Upper lobe of left lung (tissue), 6 donors: ENCODE results near the gene NDUFAF2. TPM values are rescaled to one million over a fixed set of nuclear protein-coding genes. Genes with fewer than 3 reads are reported as not detected.

Experiments used
- ATAC-seq, 2 donors: fragments of 200-7000 bp; cut with Tn5 transposase; one replicate each; pipeline ENCODE4 v1.9.1; 2022; ENCODE audit warnings: mild to moderate bottlenecking in 2 of 2, moderate library complexity in 2 of 2; ENCODE audit not compliant: low FRiP score in 2 of 2
- DNase-seq, 2 donors: peaks; one replicate each; pipeline ENCODE4 v3.0.0-alpha.2; 2019 to 2020
- H3K27ac ChIP-seq, 4 donors: fragments of 200-600 bp; sonication (generic); one replicate each; pipeline ENCODE4 v1.5.1; 2016 to 2019
- H3K27me3 ChIP-seq, 4 donors: fragments of 200-600 bp; sonication (generic); one replicate each; pipeline ENCODE4 v1.5.1; 2017 to 2019
- H3K36me3 ChIP-seq, 4 donors: fragments of 200-600 bp; sonication (generic); one replicate each; pipeline ENCODE4 v1.5.1; 2016 to 2019
- H3K4me1 ChIP-seq, 4 donors: fragments of 200-600 bp; sonication (generic); one replicate each; pipeline ENCODE4 v1.5.1; 2018 to 2019
- H3K4me3 ChIP-seq, 4 donors: fragments of 200-600 bp; sonication (generic); one replicate each; pipeline ENCODE4 v1.5.1; 2017 to 2019; ENCODE audit warnings: mild to moderate bottlenecking in 2 of 4, moderate library complexity in 1 of 4
- H3K9me3 ChIP-seq, 4 donors: fragments of 200-600 bp; sonication (generic); one replicate each; pipeline ENCODE4 v1.5.1; 2018 to 2019
- CTCF ChIP-seq, 6 experiments: fragments of 450-650 bp in 4 of 6; fragments of 200-600 bp in 2 of 6; sonication (generic) in 2 of 6; IDR thresholded peaks; one replicate each; pipeline ENCODE4 v1.5.1; 2016 to 2019; ENCODE audit warnings: antibody characterized with exemption in 6 of 6
- EP300 ChIP-seq, 4 donors: sonication (generic); formaldehyde crosslinking; IDR thresholded peaks; one replicate each; pipeline ENCODE4 v1.5.1; 2017; ENCODE audit warnings: antibody characterized with exemption in 4 of 4, control low read depth in 2 of 4
- POLR2A ChIP-seq, 4 donors: fragments of 450-650 bp; IDR thresholded peaks; one replicate each; pipeline ENCODE4 v1.5.1; 2016 to 2017; ENCODE audit warnings: antibody characterized with exemption in 4 of 4, mild to moderate bottlenecking in 2 of 4
- POLR2AphosphoS5 ChIP-seq, 2 donors: sonication (generic); formaldehyde crosslinking; IDR thresholded peaks; one replicate each; pipeline ENCODE4 v1.5.1; 2017; ENCODE audit warnings: antibody characterized with exemption in 2 of 2
- WGBS, 2 donors: methylation state at CpG; one replicate each; pipeline ENCODE4 v1.1.5; 2017 to 2018; 5-methylcytosine and 5-hydroxymethylcytosine counted together
- total RNA-seq, 6 donors: library from RNA; depleted of rRNA in 4 of 6; stranded (reverse); fragments of >200 nt in 4 of 6; gene quantifications; one replicate each; pipeline versions ENCODE4 v1.1.0 to v1.2.1, GENCODE V29; 2016 to 2021
- donor health status: DM: no; HTN: no; CAD: no; lungs with moderate emphysema.
- donor health status: DM: no; HTN: yes; CAD: no; lungs with severe emphysema.

Gene NDUFAF2
- total RNA-seq, 6 donors from 2014 or later, result 14.2 to 41.6 (median 20.5) TPM; not detected in 1

GRCh38 chr5:61159070-61159469, 214.1 kb downstream of the NDUFAF2 start:
- no peaks in the 10 kb centered on the region for H3K27me3 ChIP-seq
- no peaks in the 10 kb centered on the region for H3K9me3 ChIP-seq
- H3K4me3 ChIP-seq, result no peak overlapping the region
- H3K4me1 ChIP-seq, result peaks cover 3 to 37% (median 22%) of the 10 kb centered on the region in 4 donors
- DNase-seq (no peak), ATAC-seq (no peak)
- 90% methylated on average over 3 of the region's 3 CpGs for WGBS, 2 donors
- TF ChIP-seq CTCF (IDR thresholded peaks at IDR 0.05) (no peak), EP300 (IDR thresholded peaks at IDR 0.05) (no peak), POLR2A (IDR thresholded peaks at IDR 0.05) (no peak), POLR2AphosphoS5 (IDR thresholded peaks at IDR 0.05) (no peak)
- peaks cover 0 to 30% (median 3%) of the 10 kb centered on the region in 4 donors for H3K36me3 ChIP-seq
- no peak overlapping the region for H3K27ac ChIP-seq

GRCh38 chr5:61159836-61160235, 214.8 kb downstream of the NDUFAF2 start:
- Histone ChIP-seq H3K4me1 (peaks cover 3 to 37% (median 22%) of the 10 kb centered on the region in 4 donors), H3K27ac (peak overlapping the region in 1 of 4 donors; percentile 14), H3K4me3 (no peak overlapping the region), H3K27me3 (no peaks in the 10 kb centered on the region), H3K9me3 (no peaks in the 10 kb centered on the region), H3K36me3 (peaks cover 0 to 30% (median 3%) of the 10 kb centered on the region in 4 donors)
- no peak for TF ChIP-seq POLR2A (IDR thresholded peaks at IDR 0.05)
- no peak for TF ChIP-seq EP300 (IDR thresholded peaks at IDR 0.05)
- TF ChIP-seq CTCF (IDR thresholded peaks at IDR 0.05), result no peak
- TF ChIP-seq POLR2AphosphoS5 (IDR thresholded peaks at IDR 0.05), result no peak
- ATAC-seq (no peak), DNase-seq (no peak)
- 51 to 55% methylated on average over 4 of the region's 4 CpGs for WGBS, 2 donors

GRCh38 chr5:61160497-61160896, 215.5 kb downstream of the NDUFAF2 start:
- peaks cover 0 to 28% (median 2%) of the 10 kb centered on the region in 4 donors for H3K36me3 ChIP-seq
- TF ChIP-seq POLR2A (IDR thresholded peaks at IDR 0.05), result no peak
- no peak for TF ChIP-seq POLR2AphosphoS5 (IDR thresholded peaks at IDR 0.05)
- no peak for TF ChIP-seq EP300 (IDR thresholded peaks at IDR 0.05)
- TF ChIP-seq CTCF (IDR thresholded peaks at IDR 0.05), result no peak
- H3K4me1 ChIP-seq, result peaks cover 3 to 37% (median 22%) of the 10 kb centered on the region in 4 donors
- peak overlapping the region in 1 of 4 donors; percentile 66 for H3K4me3 ChIP-seq
- DNase-seq (no peak), ATAC-seq (no peak)
- H3K27ac ChIP-seq, result peak overlapping the region in 1 of 4 donors; percentile 14
- H3K9me3 ChIP-seq, result no peaks in the 10 kb centered on the region
- 86 to 90% methylated on average over 3 of the region's 3 CpGs for WGBS, 2 donors
- H3K27me3 ChIP-seq, result no peaks in the 10 kb centered on the region

GRCh38 chr5:61162010-61162831, 217.2 kb downstream of the NDUFAF2 start, which contains the start of gene SMIM15:
TSS of gene SMIM15 (minus strand) at chr5:61162468. CDS start at chr5:61160171, 2,297 bp downstream.
- Histone ChIP-seq H3K27me3 (no peaks in the 10 kb centered on the region), H3K4me1 (peaks cover 3 to 37% (median 22%) of the 10 kb centered on the region in 4 donors), H3K27ac (peak within 1 kb of the TSS; percentile 90 to 97 (median 92)), H3K4me3 (peak within 1 kb of the TSS; percentile 66 to 76 (median 70)), H3K36me3 (peaks cover 0 to 17% (median 2%) of the 10 kb centered on the region in 4 donors), H3K9me3 (no peaks in the 10 kb centered on the region)
- ATAC-seq (peak; percentile 96 to 99), DNase-seq (peak; percentile 95)
- 0 to 1% methylated on average over 29 to 34 of the region's 73 CpGs for WGBS, 2 donors
- TF ChIP-seq EP300 (IDR thresholded peaks at IDR 0.05), result peak in 1 of 4 donors; percentile 18
- TF ChIP-seq POLR2A (IDR thresholded peaks at IDR 0.05), result peak in 2 of 4 donors; percentile 54 to 81
- peak; percentile 77 to 87 for TF ChIP-seq POLR2AphosphoS5 (IDR thresholded peaks at IDR 0.05)
- TF ChIP-seq CTCF (IDR thresholded peaks at IDR 0.05), result peak in 3 of 6 experiments; percentile 21 to 56 (median 41)
